ENCODE results near the gene SSTR3.
"Not testable (repeated sequence)": the region's sequence is repeated elsewhere in the genome, so short reads cannot be mapped to it uniquely, and the experiment has no call there.

The SSTR3 gene

DNA sequence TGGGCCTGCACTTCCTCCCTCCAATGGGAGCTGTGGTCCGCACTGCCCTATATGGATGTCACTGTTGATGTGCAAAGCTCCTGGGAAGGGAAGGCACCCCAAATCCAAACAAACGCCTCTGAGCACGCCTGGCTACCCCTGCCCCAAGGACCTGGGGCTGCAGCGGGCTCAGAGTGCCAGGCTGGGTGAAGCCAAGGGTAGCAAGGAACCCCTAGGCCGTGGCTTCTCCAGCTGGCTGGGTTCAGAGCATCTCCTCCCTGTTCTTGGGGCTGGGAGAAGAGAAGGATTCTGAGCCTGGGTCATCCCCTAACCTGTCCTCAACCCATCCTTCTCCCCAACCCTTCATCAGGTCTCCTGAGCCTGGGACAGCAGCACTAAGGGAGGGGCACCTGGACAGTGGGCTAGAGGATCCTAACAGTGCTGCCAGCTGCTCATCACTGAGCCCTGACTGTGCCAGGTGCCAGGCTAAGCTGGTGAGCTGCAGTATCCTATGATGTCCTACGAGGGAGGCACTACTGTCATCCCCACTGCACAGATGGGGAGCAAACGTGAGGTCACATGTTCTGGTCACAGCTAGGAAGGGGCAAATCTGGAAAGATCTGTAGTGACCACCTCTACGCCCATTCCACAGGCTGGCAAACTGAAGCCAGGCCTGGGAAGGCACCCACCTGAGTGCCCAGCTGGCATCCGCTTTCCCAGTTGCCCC is 3.0 kb downstream of the SSTR3 start:
- no peak for DNase-seq

DNA sequence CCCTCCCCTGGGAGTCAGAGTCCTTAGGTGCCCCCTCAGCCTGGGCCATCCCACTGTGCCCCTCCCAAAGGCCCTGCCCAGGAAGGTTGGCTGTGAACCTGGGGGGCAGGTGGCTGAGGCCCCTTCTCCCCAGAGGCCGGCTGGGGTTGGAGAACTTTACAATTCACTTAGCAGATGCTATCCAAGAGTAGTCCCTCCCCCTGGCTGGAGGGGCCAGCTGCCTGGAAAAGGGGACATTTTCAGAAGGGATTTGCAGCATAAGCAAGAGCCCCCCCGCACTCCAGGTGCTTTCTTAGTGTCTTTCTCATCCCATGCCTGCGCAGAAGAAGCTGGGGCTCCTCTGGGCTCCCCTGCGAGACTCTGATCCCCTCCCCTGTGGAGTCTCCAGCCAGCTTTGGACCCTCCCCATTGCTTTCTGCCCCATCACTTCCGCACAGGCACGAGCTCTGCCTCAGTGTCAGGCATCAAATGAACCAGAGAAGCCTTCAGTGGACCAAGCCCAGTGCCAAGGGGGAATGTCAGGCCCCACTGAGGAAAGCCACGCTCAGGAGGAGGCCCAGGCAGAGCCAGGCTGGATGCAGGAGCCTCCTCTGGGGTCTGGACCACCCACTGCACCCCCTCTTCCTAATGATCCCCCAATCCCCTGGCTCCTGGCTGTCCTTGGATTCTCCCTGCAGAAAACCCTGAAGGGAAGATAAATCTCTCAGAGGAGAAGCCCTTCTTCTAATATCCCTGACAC is 3.7 kb downstream of the SSTR3 start:
- no peak for DNase-seq

DNA sequence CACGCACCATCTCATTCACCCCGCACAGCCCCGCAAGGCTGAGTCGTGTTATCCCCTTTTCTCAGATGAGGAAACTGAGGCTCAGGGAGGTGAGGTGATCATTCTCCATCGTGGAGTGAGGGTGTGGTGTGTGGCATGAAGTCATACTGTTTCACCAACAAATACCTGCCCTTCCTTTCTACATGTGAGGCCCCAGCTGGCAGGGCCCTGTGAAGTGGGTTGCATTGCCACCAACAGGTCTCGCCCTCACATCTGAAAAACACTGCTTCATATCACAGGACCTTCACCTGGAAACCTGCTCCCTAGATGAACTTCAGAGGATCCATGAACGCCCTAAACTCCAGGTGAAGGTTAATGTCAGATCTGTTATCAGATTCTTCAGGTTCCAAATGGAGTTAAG is 4.3 kb downstream of the SSTR3 start:
- no peak for DNase-seq

DNA sequence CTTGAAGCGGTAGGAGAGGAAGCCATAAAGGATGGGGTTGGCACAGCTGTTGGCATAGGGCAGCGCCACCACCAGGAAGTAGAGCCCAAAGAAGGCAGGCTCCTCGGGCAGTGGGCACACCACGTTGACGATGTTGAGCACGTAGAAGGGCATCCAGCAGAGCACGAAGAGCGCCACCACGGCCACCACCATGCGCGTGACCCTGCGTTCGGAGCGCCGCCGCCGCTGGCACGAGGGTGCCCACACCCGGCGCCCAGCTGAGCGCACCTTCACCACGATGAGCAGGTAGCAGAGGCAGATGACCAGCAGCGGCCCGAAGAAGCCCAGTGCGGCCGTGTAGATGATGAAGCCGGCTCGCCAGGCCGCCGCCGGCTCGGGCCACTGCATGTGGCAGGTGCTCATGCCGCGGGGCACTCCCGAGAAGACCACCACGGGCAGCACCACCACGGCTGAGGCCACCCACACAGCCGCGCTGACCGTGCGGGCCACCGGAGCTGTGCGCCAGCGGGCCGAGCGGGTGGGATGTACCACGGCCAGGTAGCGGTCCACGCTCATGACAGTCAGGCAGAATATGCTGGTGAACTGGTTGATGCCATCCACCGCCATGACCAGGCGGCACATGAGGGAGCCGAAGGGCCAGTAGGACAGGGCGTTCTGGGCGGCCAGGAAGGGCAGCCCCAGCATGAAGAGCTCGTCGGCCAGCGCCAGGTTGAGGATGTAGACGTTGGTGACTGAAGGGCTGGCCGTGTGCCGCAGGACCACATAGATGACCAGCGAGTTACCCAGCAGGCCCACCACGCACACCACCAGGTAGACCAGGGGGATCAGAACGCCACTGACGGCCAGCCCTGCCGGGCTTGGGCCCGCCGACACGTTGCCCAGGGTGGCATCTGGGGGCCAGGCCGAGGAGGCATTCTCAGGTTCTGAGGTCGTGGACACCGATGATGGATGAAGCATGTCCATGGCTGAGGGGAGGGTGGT is 5.1 kb downstream of the SSTR3 start:
- DNase-seq, result no peak

GRCh38 chr22:37206118-37206840 is 6.0 kb downstream of the SSTR3 start:
- DNase-seq, result no peak

- DNase-seq, result no peak
Observed at GRCh38 chr22:37205046-37205445, 7.2 kb downstream of the SSTR3 start.

GRCh38 chr22:37204045-37204655 is 8.1 kb downstream of the SSTR3 start:
- DNase-seq, result no peak

DNA sequence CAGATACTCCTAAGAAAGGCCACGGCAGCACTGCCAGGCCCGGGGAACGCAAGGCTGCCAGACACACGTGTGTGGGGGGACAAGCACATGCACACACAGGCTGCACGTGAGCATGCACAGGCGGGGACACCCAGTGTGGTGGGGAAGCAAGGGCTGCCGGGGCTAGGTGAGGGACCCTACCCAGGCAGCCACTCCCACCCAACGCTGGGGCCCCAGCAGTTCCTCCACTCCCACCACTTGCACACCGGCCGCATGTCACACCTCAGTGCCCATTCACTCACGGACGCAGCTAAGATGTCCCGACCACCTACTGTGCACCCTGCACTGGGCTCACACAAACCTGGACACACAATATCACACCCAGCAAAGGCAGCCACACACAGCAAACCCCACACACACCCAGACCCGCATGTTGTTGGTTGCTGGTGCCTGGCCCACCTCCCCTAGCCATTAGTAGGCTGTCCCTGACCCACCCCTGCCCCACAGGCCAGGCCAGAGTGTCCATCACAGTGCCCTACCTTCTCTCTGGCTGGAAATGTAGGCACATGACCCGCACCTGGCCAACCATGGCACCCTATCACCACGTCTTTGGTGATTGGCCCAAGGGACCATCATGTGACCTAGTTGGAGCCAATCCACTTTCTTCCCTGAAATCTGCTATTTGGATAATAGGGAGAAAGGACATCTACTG is 8.8 kb downstream of the SSTR3 start:
- no peak for DNase-seq

DNA sequence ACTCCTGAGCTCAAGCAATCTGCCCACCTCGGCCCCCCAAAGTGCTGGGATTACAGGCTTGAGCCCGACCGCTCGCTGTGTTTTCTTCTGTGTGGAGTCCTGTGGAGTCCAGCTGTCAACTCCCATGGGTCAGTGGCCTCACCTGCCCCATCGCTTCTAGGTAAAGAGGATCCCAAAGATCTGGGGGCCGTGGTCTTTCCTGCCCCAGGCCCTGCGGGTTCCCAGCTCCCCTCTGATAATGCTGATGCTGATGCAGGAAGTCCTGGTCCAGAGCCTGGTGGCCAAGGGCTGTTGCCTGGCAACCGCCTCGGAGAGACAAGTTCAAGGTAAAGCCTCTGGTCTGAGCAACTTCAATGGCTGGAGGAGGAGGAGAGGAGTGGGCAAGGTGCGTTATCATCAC is 9.6 kb downstream of the SSTR3 start:
- DNase-seq, result no peak

DNA sequence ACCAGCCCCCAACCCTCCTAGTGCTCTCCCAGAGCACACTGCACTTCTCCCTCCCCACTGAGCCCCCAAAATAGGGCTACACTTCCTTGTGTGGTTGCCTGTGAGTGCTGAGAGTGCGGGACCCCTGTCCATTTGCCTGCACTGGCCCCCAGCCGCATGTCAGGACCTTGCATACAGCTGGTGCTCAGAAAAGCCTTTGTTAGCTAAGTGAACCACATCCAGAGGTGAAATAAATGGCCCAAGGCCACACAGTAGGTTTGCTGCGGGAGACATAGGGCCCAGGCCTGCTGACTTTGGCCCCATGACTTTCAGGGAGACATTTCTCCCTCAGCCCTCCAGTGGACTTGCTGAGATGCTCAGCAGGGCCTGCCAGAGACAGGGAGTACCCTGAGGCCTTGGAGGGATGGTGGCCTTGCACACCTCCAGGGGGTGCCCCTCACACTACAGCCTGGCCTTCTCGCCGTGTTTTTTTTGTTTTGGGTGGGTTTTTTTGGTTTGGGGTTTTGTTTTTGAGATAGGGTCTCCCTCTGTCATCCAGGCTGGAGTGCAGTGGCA is 10.2 kb downstream of the SSTR3 start:
- DNase-seq, result no peak

DNA sequence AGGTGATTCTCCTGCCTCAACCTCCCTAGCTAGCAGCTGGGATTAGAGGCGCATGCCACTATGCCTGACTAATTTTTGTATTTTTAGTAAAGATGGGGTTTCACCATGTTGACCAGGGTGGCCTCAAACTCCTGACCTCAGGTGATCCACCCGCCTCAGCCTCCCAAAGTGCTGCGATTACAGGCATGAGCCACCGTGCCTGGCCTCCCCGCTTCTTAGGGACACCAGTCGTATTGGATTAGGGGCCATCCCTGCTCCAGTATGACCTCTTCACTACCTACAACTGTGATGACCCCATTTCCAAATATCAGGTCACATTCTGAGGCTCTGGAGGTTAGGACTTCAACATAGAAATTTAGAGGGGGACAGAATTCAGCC is 10.8 kb downstream of the SSTR3 start:
- not testable (repeated sequence) for DNase-seq

- no peak for DNase-seq
Observed at GRCh38 chr22:37199760-37200108, 12.5 kb downstream of the SSTR3 start.

DNA sequence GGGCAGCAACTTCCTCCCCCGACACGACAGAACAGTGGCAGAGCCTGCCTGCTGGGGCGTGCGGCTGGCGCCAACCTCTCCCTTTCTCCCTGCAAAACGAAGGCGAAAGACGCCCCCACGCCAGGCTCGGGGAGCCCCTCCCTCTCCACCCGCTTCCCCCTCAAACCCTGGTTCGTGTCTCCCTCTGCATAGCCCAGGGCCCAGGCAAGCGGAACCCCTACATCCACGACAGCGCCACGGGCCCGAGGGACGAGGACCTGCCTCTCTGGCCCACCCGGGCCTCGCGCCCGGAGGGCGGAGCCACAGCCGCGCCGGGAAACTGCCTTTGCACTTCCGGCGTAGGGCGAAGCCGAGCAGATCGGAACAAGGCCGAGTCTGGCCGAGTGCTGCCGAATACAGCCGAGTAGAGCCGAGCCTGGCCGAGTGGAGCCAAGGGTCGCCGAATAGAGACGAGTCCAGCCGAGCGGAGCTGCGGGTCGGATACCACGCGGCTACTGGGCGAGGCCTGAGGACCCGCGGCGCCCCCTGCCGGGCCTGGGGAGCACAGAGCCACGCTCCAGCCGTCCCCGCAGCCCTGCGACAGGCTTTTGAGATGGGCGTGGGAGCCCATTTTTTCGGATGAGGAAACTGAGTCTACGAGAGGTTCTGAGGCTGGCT is 13.0 kb downstream of the SSTR3 start:
- DNase-seq, result peak; percentile 98

- DNase-seq, result peak; percentile 76
Observed at GRCh38 chr22:37198258-37199102, 13.8 kb downstream of the SSTR3 start.

DNA sequence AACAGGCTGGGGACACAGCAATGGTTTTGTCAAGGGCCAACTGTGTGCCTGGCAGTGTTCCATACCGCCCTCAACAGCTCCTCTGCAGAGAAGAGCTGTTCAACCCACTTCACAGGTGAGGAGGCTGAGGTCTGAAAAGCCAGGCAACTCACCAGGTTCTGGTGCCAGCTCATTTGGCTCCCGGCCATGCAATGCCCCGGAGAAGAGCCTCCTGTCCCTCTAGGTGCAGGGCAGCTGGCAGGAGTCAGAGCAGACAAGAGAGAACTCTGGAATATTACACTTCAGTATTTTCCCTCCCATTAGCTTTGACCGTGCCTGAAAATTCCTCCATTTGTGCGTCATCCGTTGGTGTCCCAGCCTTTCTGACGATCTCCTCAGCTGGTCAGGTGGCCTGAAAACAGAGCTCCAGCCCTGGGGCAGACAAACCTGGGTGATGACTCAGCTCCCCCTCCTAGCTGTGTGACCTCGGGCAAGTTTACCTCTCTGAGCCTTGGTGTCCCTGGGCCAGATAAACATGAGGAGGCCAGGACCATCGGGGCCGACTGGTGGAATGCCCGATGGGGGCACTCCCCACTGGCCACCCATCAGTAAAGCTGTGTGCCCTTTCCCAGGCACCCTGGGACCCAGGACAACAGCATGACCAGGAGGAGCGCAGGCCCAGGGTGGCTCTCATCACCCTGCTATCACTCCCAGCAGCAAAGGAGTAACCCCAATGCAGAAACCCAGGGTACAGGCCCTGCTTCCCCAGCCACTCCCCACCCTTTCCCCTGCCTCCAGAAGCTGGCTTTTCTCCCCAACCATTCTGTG is 14.6 kb downstream of the SSTR3 start:
- no peak for DNase-seq

DNA sequence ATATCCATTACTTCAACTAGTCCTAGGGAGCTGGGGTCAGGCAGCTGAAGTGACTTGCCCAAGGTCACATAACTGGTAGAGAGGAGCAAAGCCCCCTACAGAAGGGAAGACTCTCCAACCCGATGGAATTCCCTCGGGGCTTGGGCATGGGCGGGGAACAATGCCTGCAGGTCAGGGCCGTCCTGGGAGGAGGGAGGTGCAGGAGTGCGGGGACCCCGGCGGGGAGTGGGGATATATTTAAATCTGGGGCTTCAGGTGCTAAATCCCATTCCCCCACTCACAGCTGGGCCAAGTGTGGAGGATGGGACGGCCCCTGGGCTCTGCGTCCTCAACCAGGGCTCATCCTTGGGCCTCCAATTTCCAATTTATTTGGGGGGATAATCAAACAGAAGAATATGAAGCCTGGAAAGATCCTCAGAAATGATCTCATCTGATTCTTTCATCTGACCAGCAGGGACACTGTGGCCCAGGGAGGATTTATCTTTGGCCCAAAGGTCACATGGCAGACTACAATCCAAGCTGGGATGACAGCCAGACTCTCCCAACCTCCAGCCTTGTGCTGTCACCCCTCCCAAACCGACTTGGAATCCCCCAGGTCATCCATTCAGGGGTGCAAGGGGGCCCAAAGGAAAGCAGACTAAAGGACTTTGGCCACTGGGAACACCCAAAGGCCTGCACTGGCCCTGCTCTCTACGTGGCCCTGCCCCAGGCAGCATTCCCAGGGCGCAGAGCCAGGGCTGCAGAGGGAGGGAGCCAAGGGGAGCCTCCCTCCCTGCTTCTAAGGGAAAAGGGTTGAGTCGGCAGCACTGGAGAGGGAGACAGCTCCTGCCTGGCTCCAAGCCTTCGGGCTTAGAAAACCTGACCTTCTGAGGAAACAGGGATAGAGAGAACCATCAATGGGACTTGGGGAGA is 15.5 kb downstream of the SSTR3 start:
- DNase-seq, result no peak

DNA sequence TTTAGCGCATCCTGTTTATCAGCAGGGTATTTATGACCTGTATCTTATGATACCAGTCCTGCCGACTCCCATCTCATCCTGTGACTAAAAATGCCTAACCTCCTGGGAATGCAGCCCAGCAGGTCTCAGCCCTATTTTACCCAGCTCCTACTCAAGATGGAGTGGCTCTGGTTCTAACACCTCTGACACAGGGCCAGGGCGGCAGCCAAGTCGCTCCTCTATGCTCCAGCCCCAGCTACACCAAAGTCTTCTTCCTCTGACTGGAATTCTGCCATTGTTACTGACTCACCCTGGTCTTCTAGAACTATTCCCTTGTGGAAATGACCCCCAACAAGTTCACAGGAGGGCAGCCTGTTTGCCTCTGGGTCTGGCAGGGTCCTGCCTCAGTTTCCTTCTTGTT is 16.4 kb downstream of the SSTR3 start:
- DNase-seq, result no peak

GRCh38 chr22:37194750-37195149 is 17.5 kb downstream of the SSTR3 start:
- DNase-seq, result no peak

Measured in inflammatory macrophage treated with lipopolysaccharide for 4 hours (primary cell).